K562 (cell line): Measurements from ENCODE around the gene DCTN5.

ENCODE experiments used
- CEBPB ChIP-seq: fragments of 450-650 bp; IDR thresholded peaks from 2 replicates; pipeline ENCODE4 v1.6.1; 2016; ENCODE audit warnings: missing genetic modification characterization, missing compliant biosample characterization
- HNRNPH1 ChIP-seq: fragments of 200-400 bp; formaldehyde crosslinking; optimal IDR thresholded peaks from 2 replicates; pipeline ENCODE3; 2017; ENCODE audit warnings: low read depth, mild to moderate bottlenecking, low read length, moderate library complexity
- HNRNPK ChIP-seq: fragments of 200-400 bp; formaldehyde crosslinking; IDR thresholded peaks from one replicate; pipeline ENCODE4 v1.6.1; 2018; ENCODE audit warnings: mild to moderate bottlenecking, low read depth, low read length; ENCODE audit not compliant: poor library complexity, severe bottlenecking
- NEUROD1 ChIP-seq: fragments of 150-350 bp; IDR thresholded peaks from 2 replicates; pipeline ENCODE4 v1.6.1; 2014; ENCODE audit warnings: borderline replicate concordance, low read length, low read depth; ENCODE audit not compliant: partially characterized antibody
- PHB2 ChIP-seq: fragments of 450-650 bp; IDR thresholded peaks from 2 replicates; pipeline ENCODE4 v1.6.1; 2017; ENCODE audit warnings: low read depth
- PKNOX1 ChIP-seq: fragments of 450-650 bp; IDR thresholded peaks from 2 replicates; pipeline ENCODE4 v1.6.1; 2016
- POLR2AphosphoS5 ChIP-seq: IDR thresholded peaks from 2 replicates; pipeline ENCODE4 v1.6.1; 2011; ENCODE audit warnings: mild to moderate bottlenecking, low read depth, low read length, moderate library complexity; ENCODE audit not compliant: control insufficient read depth, insufficient read depth
- RAD21 ChIP-seq, 2 experiments: fragments of 250-450 bp in 1 of 2; fragments of 450-650 bp in 1 of 2; sonication (Bioruptor Pico) in 1 of 2; formaldehyde crosslinking in 1 of 2; IDR thresholded peaks in 1 of 2; conservative IDR thresholded peaks in 1 of 2; 2 replicates each; pipeline versions ENCODE4 v1.4.0 to v1.8.0; 2020 to 2022; ENCODE audit warnings: mild to moderate bottlenecking in 2 of 2, moderate library complexity in 1 of 2
- STAT5B ChIP-seq: fragments of 250-450 bp; sonication (Bioruptor Pico); IDR thresholded peaks from 2 replicates; pipeline ENCODE4 v1.8.0; 2021; ENCODE audit warnings: mild to moderate bottlenecking, inconsistent platforms

- no peak for TF ChIP-seq POLR2AphosphoS5
- TF ChIP-seq RAD21 (CRISPR knock-in tag; conservative IDR thresholded peaks at IDR 0.05 in 1 of 2, IDR thresholded peaks at IDR 0.05 in 1 of 2): no peak
- no peak for TF ChIP-seq STAT5B (CRISPR knock-in tag)
- TF ChIP-seq CEBPB: no peak
- TF ChIP-seq PHB2: no peak
- no peak for TF ChIP-seq PKNOX1
- no peak for TF ChIP-seq HNRNPH1
- no peak for TF ChIP-seq NEUROD1
- no peak for TF ChIP-seq HNRNPK
Measured at GRCh38 chr16:23624092-23624491, 17.2 kb upstream of the DCTN5 start.
